Adipocyte (in vitro differentiated cells): ENCODE results near the gene SLX4IP.

Experiments
- DNase-seq: peaks from one replicate; pipeline ENCODE4 v3.0.0-alpha.2; 2015; ENCODE audit warnings: low read depth
- H3K27me3 ChIP-seq: replicated peaks from 2 replicates; pipeline ENCODE4 v1.7.0; 2013; ENCODE audit warnings: mild to moderate bottlenecking, low read length, moderate library complexity; ENCODE audit not compliant: control insufficient read depth, insufficient read depth
- H3K36me3 ChIP-seq: 2 replicates; pipeline ENCODE4 v1.7.0; 2013; ENCODE audit warnings: low read length, mild to moderate bottlenecking, moderate library complexity; ENCODE audit not compliant: control insufficient read depth, insufficient read depth, severe bottlenecking
- H3K4me1 ChIP-seq: 2 replicates; pipeline ENCODE4 v1.7.0; 2013; ENCODE audit warnings: mild to moderate bottlenecking, low read length, moderate library complexity; ENCODE audit not compliant: control insufficient read depth, insufficient read depth
- H3K4me3 ChIP-seq: 2 replicates; pipeline ENCODE4 v1.7.0; 2013; ENCODE audit warnings: mild to moderate bottlenecking, low read length, moderate library complexity
- H3K9ac ChIP-seq: 2 replicates; pipeline ENCODE4 v1.7.0; 2013; ENCODE audit warnings: mild to moderate bottlenecking, low read length, moderate library complexity
- H3K9me3 ChIP-seq: 2 replicates; pipeline ENCODE4 v1.7.0; 2013; ENCODE audit warnings: mild to moderate bottlenecking, low read length, moderate library complexity; ENCODE audit not compliant: control insufficient read depth

The SLX4IP gene

DNA sequence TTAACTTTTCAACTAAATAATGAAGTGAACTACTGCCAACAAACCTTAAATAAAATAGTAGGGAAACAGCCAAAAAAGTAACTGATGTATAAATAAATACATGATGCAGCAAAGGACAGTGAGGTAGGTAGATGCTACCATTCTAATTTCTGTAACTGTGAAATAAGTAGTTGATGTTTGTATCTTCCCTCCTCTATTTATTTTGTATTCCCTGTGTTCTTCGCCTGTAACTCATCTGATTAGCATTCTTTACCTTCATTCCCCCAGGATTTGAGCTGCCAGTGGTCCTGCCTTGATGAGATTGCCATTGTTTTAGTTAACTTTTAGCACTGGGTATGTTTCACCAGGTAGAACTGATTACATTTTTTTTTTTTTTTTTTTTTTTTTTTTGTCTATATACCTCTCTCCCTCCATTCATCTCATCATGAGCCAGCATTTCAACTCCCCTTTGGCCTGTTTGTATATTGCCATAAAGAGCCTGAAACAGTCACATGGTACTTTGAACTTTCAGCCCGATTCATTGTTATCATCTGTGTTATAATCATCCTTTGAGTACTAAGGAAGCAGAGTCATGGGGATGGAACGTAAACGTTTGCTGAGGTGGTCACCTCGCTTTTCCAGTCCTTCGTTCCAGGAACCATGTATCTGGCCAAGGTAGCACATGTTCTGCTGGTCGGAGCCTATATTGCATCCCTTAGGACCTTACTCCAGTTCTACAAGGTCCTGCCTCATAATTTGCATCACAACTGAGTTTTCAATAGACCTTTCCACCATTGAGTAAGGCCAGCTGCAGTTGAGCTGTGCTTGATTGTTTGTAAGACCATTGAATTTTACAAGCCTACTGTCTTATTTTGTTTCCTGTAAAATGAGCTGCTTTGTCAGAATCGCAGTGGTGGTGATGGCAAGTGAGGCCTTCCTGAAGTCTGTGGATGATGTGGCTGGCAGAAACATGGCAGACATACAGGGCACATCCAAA is 131.1 kb downstream of the SLX4IP start:
- Histone ChIP-seq H3K4me1 (peaks cover 15% of the 10 kb centered on the region), H3K4me3 (no peak overlapping the region), H3K27me3 (no peaks in the 10 kb centered on the region), H3K9ac (no peak overlapping the region), H3K9me3 (no peaks in the 10 kb centered on the region), H3K36me3 (no peaks in the 10 kb centered on the region)
- DNase-seq, result no peak

DNA sequence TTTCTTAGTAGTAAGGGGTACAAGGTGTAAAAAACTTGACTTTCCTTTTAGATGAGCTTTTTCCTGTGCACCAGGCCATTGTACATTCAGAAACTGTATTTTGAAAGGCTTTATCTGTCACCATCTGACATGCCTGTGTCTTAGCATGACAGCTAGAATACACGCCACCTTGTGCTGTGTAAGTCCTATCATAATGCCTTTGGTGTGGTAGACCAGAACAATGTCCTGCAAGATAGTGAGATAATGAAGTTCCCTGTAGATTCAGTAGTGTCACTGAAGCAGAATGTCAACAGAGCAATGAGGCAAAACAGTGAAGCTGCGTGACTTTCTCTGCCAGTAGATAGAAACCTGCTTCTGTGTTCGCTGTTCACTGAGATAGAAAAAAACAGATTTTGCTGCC is 132.9 kb downstream of the SLX4IP start:
- H3K4me1 ChIP-seq, result peaks cover 15% of the 10 kb centered on the region
- no peak for DNase-seq
- no peaks in the 10 kb centered on the region for H3K27me3 ChIP-seq
- no peaks in the 10 kb centered on the region for H3K9me3 ChIP-seq
- H3K36me3 ChIP-seq, result no peaks in the 10 kb centered on the region
- no peak overlapping the region for H3K9ac ChIP-seq
- H3K4me3 ChIP-seq, result no peak overlapping the region

DNA sequence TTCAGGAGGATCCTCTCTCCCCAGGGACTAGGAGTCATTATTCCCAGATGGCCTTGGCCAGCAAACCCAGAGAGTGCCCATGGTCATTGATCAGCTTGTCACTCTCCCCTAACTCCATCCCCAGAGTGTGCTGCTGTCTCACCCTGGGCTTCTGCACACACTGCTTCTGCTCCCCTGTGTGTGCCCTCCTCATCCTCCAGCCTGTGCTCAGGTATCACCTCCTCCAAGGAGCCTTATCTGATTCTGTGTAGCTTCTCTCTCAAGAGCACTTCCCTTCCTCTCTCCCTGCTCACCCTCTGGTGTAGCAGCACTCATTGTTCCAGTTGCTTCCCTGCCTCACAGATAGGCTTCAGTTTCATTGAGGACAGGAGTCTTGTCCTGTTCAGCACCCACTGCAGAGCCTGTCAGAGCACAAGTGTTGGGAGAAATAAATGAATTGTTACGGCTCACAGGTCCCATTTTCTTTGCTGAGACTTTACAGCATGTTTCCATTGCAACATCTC is 136.3 kb downstream of the SLX4IP start:
- Histone ChIP-seq H3K9ac (no peak overlapping the region), H3K9me3 (no peaks in the 10 kb centered on the region), H3K4me1 (peaks cover 3% of the 10 kb centered on the region), H3K4me3 (no peak overlapping the region), H3K36me3 (no peaks in the 10 kb centered on the region), H3K27me3 (no peaks in the 10 kb centered on the region)
- DNase-seq, result no peak

DNA sequence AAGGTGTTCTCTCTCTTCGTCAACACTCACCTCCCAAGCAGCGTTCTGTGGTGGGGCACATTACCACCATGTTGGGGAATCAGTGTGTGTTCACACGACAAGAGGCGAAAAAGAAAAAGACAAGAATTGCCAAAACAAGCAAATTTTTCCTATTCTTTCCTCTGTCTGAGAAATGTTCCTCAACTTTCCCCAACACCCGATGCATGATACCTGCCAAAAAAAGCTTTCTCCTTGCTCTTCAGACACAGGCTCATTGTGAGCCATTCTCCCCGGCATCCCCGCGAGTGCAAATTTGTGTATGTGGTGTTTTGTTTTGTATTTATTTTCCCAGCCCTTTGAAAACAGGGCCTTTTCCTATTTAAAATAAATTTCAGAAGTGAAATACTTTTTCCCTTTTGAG is 137.7 kb downstream of the SLX4IP start:
- no peak overlapping the region for H3K4me3 ChIP-seq
- H3K27me3 ChIP-seq, result no peaks in the 10 kb centered on the region
- H3K36me3 ChIP-seq, result no peaks in the 10 kb centered on the region
- H3K9me3 ChIP-seq, result no peaks in the 10 kb centered on the region
- DNase-seq, result no peak
- H3K4me1 ChIP-seq, result peaks cover 10% of the 10 kb centered on the region
- H3K9ac ChIP-seq, result no peak overlapping the region

DNA sequence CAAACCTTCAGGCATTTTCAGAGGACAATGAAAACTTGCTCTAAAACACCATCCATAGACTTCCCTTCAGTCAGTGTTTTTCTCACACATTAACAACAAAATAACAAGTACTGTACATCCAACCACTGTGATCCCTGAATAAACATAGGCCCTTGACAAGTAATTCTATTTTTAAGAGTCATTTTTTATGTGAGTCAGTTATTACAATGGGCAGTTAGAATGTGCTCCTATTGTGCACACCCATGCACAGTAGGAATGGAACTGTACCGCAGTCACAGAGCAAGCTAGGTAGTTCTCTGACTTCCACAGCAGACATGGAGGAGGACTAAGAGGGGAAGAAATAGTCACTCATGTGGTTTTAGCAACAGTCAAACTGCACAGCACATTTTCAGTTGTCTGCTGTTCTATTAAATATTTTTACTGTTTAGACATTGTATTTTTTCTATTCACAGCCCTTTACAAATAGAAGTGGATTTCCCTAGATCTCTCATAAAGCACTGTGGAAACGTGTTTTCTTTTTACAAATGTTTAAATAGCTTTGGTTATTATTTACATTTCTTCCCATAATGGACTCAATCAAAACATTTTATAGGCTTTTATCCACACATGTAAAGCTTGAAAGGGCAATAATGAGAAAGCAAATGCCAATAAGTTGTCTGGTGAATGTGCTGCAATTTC is 138.3 kb downstream of the SLX4IP start:
- DNase-seq, result no peak
- H3K9ac ChIP-seq, result no peak overlapping the region
- H3K4me1 ChIP-seq, result peaks cover 10% of the 10 kb centered on the region
- H3K9me3 ChIP-seq, result no peaks in the 10 kb centered on the region
- H3K36me3 ChIP-seq, result no peaks in the 10 kb centered on the region
- no peaks in the 10 kb centered on the region for H3K27me3 ChIP-seq
- H3K4me3 ChIP-seq, result no peak overlapping the region

DNA sequence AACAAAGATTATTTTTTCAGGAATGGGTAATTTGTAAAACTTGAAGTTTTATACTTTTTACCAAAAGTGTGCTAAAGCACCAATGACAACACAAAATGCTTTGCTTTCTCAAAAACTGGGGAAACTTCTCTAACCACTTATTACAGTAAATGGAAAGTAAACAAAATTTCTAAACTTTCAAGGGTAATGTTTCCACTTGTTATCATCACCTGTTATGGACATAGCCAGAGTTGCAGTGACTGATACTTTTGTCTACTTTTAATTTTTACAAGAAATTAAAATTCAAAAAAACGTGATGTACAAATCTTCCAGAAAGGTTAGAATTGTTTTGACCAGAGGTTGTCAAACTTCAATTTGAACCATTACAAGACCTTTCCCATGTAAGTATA is 138.8 kb downstream of the SLX4IP start:
- H3K4me1 ChIP-seq, result peaks cover 10% of the 10 kb centered on the region

DNA sequence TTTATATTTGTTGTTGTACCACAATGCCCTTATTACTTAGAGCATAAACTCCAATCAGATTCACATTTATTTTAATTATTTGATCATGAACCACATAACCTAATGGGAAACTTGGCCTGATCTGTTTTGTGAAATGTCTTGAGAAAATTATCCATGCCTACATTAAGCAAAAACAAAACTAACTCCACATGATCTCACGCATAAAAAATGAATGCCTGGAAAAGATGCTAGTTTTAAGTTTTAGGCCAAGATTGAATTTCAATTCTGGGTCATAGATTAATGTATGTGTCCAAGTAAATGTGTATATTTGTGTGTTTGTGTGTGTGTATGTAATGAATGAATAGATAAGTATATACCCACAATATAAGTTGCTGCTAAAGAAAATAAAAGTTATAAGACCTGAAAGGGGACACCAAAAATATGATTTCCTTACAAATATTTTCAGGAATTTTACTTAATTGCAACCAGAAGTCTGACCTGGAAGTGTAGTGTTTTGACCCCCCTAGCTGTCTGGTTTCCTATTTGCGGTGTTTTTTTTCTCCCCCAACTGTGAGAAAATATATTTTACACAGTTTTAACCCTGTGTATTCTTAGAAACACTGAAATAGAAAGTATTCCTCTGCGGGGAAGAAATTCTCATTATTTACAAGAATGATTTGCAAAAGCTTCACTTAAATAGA is 141.4 kb downstream of the SLX4IP start:
- Histone ChIP-seq H3K9me3 (no peaks in the 10 kb centered on the region), H3K4me3 (no peak overlapping the region), H3K27me3 (no peaks in the 10 kb centered on the region), H3K36me3 (no peaks in the 10 kb centered on the region), H3K4me1 (peaks cover 13% of the 10 kb centered on the region), H3K9ac (no peak overlapping the region)
- DNase-seq, result peak; percentile 58

More for the DNA sequence above, 138.8 kb downstream of the SLX4IP start:
- H3K9me3 ChIP-seq, result no peaks in the 10 kb centered on the region
- H3K9ac ChIP-seq, result no peak overlapping the region
- no peaks in the 10 kb centered on the region for H3K36me3 ChIP-seq
- DNase-seq, result no peak
- H3K27me3 ChIP-seq, result no peaks in the 10 kb centered on the region
- H3K4me3 ChIP-seq, result no peak overlapping the region

DNA sequence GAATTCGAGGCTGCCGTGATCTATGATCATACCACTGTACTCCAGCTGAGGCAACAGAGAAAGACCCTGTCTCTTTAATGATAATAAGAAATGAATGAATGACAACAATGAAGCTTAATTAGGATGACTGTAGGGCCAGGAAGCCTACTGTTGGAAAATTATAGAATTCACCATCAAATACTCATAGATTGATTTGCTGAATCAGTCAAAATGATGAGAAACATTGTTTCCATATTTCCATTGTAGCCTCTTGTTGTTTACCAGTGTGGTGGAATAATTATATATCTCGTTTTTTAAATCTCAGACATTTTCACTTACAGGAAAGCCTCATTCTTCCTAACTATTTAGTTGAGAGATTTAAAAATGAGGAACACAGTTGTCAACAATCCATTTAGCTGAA is 142.5 kb downstream of the SLX4IP start:
- no peak overlapping the region for H3K4me3 ChIP-seq
- no peaks in the 10 kb centered on the region for H3K9me3 ChIP-seq
- no peak overlapping the region for H3K9ac ChIP-seq
- peaks cover 22% of the 10 kb centered on the region for H3K4me1 ChIP-seq
- H3K36me3 ChIP-seq, result no peaks in the 10 kb centered on the region
- H3K27me3 ChIP-seq, result no peaks in the 10 kb centered on the region
- DNase-seq, result no peak

DNA sequence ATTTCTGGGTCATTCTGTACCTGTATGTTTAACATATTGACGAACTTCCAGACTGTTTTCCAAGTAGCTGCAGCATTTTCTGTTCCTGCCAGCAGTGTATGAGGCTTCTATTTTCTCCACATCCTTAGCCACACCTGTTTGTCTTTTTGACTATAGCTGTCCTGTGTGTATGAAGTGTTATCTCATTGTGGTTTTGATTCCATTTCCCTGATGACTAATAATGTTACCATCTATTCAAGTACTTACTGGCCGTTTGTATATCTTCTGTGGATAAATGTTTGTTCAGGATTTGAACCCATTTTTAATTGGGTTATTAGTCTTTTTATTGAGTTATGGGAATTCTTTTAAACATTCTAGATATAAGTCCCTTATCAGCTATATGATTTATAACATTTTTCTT is 143.5 kb downstream of the SLX4IP start:
- DNase-seq, result no peak
- H3K4me3 ChIP-seq, result no peak overlapping the region
- H3K4me1 ChIP-seq, result peaks cover 22% of the 10 kb centered on the region
- H3K27me3 ChIP-seq, result no peaks in the 10 kb centered on the region
- no peaks in the 10 kb centered on the region for H3K9me3 ChIP-seq
- no peak overlapping the region for H3K9ac ChIP-seq
- H3K36me3 ChIP-seq, result no peaks in the 10 kb centered on the region

DNA sequence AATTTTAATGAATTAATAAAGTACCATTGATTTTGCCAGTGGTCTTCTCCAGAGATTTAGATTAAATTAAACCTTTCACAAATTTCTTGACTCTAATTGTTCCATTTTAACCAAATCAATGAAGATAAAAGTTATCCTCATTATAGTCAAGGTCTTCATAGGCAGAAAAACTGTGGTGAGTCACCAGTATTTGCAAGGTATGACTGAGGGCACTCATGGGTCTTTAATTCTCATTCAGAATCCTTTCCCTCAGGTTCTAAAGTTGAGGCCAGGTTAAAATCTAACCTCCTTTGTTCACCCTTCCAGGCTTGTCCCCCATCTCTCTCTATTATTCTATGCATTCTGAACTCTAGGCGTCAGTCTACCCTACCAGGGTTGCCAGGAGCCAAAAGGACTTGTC is 144.8 kb downstream of the SLX4IP start:
- Histone ChIP-seq H3K4me1 (peaks cover 31% of the 10 kb centered on the region), H3K9me3 (no peaks in the 10 kb centered on the region), H3K9ac (no peak overlapping the region), H3K36me3 (no peaks in the 10 kb centered on the region), H3K4me3 (no peak overlapping the region), H3K27me3 (no peaks in the 10 kb centered on the region)
- DNase-seq, result no peak

DNA sequence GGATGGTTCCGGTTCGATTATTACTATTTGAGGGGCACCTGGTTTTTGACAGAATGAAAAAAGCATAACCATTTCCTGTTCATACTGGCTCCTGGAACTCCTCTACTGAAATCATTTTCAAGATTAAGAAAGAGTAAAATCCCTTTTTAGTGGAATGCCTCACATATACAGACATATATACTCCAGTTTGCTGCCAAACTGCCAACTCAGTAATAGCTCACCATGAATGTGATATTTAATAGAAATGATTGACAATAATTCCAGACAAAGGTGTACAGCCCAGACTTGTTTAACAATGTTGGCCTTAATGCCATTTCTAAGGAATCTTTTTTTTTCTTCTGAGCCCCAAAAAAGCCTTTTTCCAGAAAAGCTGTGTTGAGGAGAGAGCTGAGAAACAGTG is 145.6 kb downstream of the SLX4IP start:
- no peak overlapping the region for H3K4me3 ChIP-seq
- DNase-seq, result no peak
- H3K9ac ChIP-seq, result no peak overlapping the region
- no peaks in the 10 kb centered on the region for H3K27me3 ChIP-seq
- H3K4me1 ChIP-seq, result peaks cover 31% of the 10 kb centered on the region
- H3K36me3 ChIP-seq, result no peaks in the 10 kb centered on the region
- no peaks in the 10 kb centered on the region for H3K9me3 ChIP-seq
